PC-9 (cell line): ENCODE data around the gene OTUD7B. TPM values are rescaled to one million over a fixed set of nuclear protein-coding genes. Genes with fewer than 3 reads are reported as not detected.

ENCODE experiments used
- BruUV-seq: library from RNA; stranded (reverse); fragments of 400-500 nt; replicated peaks from 2 replicates; lab custom pipeline; 2021; lab: Mats Ljungman, UMichigan
- CTCF ChIA-PET: fragments of 300-600 bp; sonication (Branson Sonifier 250); formaldehyde crosslinking; loops from one replicate; lab custom pipeline; 2022; ENCODE audit warnings: antibody characterized with exemption; lab: Charles Lee
- POLR2A ChIA-PET: fragments of 300-600 bp; sonication (Branson Sonifier 250); formaldehyde crosslinking; loops from one replicate; lab custom pipeline; 2022; ENCODE audit warnings: antibody characterized with exemption; ENCODE audit not compliant: unreplicated experiment; lab: Charles Lee
- DNase-seq, 2 experiments: peaks; one replicate each; pipeline versions ENCODE4 v3.0.0 to v3.0.0-alpha.2; 2015 to 2022; ENCODE audit warnings: mixed read lengths in 1 of 2
- H2AFZ ChIP-seq: fragments of 200-600 bp; sonication (generic); 2 replicates; pipeline ENCODE4 v1.8.1; 2017; ENCODE audit warnings: antibody characterized with exemption
- H3F3A ChIP-seq: fragments of 200-600 bp; sonication (generic); 2 replicates; pipeline ENCODE4 v1.8.1; 2017; ENCODE audit warnings: antibody characterized with exemption, mild to moderate bottlenecking, low read depth; ENCODE audit not compliant: insufficient read depth
- H3K27ac ChIP-seq: fragments of 200-600 bp; sonication (generic); 2 replicates; pipeline ENCODE4 v1.6.1; 2016; ENCODE audit warnings: mixed run types
- H3K27me3 ChIP-seq: fragments of 200-600 bp; sonication (generic); 2 replicates; pipeline ENCODE4 v1.6.1; 2016; ENCODE audit warnings: low read depth, mixed run types; ENCODE audit not compliant: insufficient read depth
- H3K36me3 ChIP-seq: fragments of 200-600 bp; sonication (generic); 2 replicates; pipeline ENCODE4 v1.6.1; 2016; ENCODE audit warnings: low read depth, mixed run types
- H3K4me1 ChIP-seq: fragments of 200-600 bp; sonication (generic); replicated peaks from 2 replicates; pipeline ENCODE4 v1.6.1; 2016; ENCODE audit warnings: mixed run types; ENCODE audit not compliant: insufficient read depth
- H3K4me2 ChIP-seq: fragments of 200-600 bp; sonication (generic); 2 replicates; pipeline ENCODE4 v1.6.1; 2017; ENCODE audit warnings: mixed run types
- H3K4me3 ChIP-seq: fragments of 200-600 bp; sonication (generic); 2 replicates; pipeline ENCODE4 v1.6.1; 2016; ENCODE audit warnings: mixed run types
- H3K79me2 ChIP-seq: fragments of 200-600 bp; sonication (generic); 2 replicates; pipeline ENCODE4 v1.6.1; 2017; ENCODE audit warnings: low read depth, mixed run types
- H3K9me2 ChIP-seq: fragments of 200-600 bp; sonication (generic); 2 replicates; pipeline ENCODE4 v1.8.1; 2017; ENCODE audit warnings: mild to moderate bottlenecking; ENCODE audit not compliant: insufficient read depth
- H3K9me3 ChIP-seq: fragments of 200-600 bp; sonication (generic); 2 replicates; pipeline ENCODE4 v1.8.1; 2016; ENCODE audit warnings: low read depth; ENCODE audit not compliant: insufficient read depth
- H4K20me1 ChIP-seq: fragments of 200-600 bp; sonication (generic); 2 replicates; pipeline ENCODE4 v1.8.1; 2017; ENCODE audit not compliant: insufficient read depth
- CTCF ChIP-seq: fragments of 200-600 bp; sonication (generic); conservative IDR thresholded peaks from 2 replicates; pipeline ENCODE4 v1.6.1; 2017; ENCODE audit warnings: mixed run types, antibody characterized with exemption, mild to moderate bottlenecking, moderate library complexity
- EZH2 ChIP-seq: fragments of 200-600 bp; sonication (generic); IDR thresholded peaks from 2 replicates; pipeline ENCODE4 v1.8.0; 2017; ENCODE audit warnings: antibody characterized with exemption, low read depth
- intact Hi-C: fragments of 100-400 bp; cut with micrococcal nuclease; formaldehyde crosslinking; loops from one replicate; pipeline ENCODE4 v1.10.0; 2022; ENCODE audit not compliant: unreplicated experiment
- total RNA-seq: library from RNA; stranded (reverse); gene quantifications from 2 replicates; pipeline ENCODE4 v1.2.3, GENCODE V29; 2021

OTUD7B gene
- total RNA-seq, 1 experiment from 2014 or later: 30.2 TPM

DNA sequence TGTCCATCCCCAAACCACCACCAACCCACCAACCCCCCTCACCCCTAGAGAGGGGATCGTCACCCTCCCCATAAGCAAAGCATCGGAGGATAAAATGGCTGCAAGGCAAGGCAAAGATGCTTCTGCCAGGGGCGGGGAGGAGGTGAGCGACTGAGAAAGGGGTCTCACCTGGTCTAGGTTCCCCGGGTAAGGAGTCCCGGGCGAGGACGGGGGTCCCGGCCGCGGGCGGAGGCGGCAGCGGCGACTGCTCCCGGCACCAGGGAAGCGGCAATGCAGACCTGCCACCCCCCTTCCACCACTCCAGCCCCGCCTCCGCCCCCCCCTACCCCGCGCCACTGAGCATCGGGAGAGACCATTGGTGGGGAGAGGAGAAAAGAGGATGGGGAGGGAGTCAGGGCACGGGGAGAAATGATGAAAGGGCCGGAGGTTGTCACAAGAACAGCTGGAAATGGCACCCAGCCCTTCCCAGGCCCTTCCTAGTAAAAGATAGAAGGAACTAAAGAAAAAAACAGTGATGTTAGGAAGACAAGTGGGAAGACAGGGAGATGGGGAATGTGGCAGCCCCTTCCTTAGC, 92.9 kb downstream of the OTUD7B start, which contains the start of gene SV2A:
TSS of gene SV2A (minus strand) at position 274 of the 574 bp plus-strand sequence. CDS start 4,004 bp downstream, outside the sequence.
- ChIA-PET POLR2A (no interaction called here), CTCF (no interaction called here)
- no peak within 1 kb of the TSS for H3K4me3 ChIP-seq

DNA sequence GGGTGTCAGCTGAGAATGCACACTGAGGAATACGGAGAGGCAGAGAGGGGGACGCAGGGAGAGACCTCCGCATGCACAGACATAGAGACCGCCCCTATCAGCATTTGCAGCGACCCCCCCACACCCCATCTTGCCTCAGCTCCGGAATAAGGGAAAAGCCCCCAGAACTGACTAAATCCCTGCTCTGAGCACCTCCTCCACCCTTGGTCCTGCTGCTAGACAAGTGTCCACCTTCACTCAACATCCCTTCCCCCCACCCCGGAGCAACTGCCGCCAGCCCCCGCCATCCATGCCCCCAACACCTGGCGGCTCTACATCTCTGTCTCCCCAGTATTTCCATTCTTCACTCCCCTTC, 93.7 kb downstream of the OTUD7B start:
- Histone ChIP-seq H3K27me3 (no peaks in the 10 kb centered on the region), H3K9me2 (no peaks in the 10 kb centered on the region), H3K9me3 (no peaks in the 10 kb centered on the region), H3K27ac (no peak overlapping the region), H3F3A (peaks cover 12% of the 10 kb centered on the region; the same call in 1 of the 2 replicates), H3K36me3 (no peaks in the 10 kb centered on the region), H3K4me3 (no peak overlapping the region), H4K20me1 (no peaks in the 10 kb centered on the region), H3K4me2 (no peak overlapping the region), H3K4me1 (no peaks in the 10 kb centered on the region), H3K79me2 (no peaks in the 10 kb centered on the region), H2AFZ (no peak overlapping the region)
- BruUV-seq: no TSS peak
- TF ChIP-seq CTCF: no peak
- TF ChIP-seq EZH2: no peak
- intact Hi-C loops: no loop called here
- POLR2A ChIA-PET: no interaction called here
- CTCF ChIA-PET: no interaction called here
- no peak for DNase-seq

More for the DNA sequence above, 92.9 kb downstream of the OTUD7B start, which contains the start of gene SV2A:
- Histone ChIP-seq H2AFZ (no peak within 1 kb of the TSS), H3F3A (peaks cover 19% of the 10 kb centered on the region; the same call in 1 of the 2 replicates), H3K36me3 (peaks cover 4% of the 10 kb centered on the region; the same call in 1 of the 2 replicates), H3K4me2 (no peak within 1 kb of the TSS), H3K79me2 (no peaks in the 10 kb centered on the region), H3K27me3 (no peaks in the 10 kb centered on the region), H3K4me1 (no peaks in the 10 kb centered on the region), H3K27ac (no peak within 1 kb of the TSS), H4K20me1 (no peaks in the 10 kb centered on the region), H3K9me2 (no peaks in the 10 kb centered on the region), H3K9me3 (no peaks in the 10 kb centered on the region)
- no peak for DNase-seq
- TF ChIP-seq CTCF: no peak
- TF ChIP-seq EZH2: no peak
- no TSS peak for BruUV-seq
- intact Hi-C loops: no loop called here

GRCh38 chr1:149916193-149916897, 94.2 kb downstream of the OTUD7B start:
- Histone ChIP-seq H4K20me1 (no peaks in the 10 kb centered on the region), H3F3A (peaks cover 6% of the 10 kb centered on the region; the same call in 1 of the 2 replicates), H3K79me2 (no peaks in the 10 kb centered on the region), H3K4me1 (no peaks in the 10 kb centered on the region), H3K36me3 (no peaks in the 10 kb centered on the region), H3K4me2 (no peak overlapping the region), H3K27ac (no peak overlapping the region), H3K9me2 (no peaks in the 10 kb centered on the region), H3K4me3 (no peak overlapping the region), H3K9me3 (no peaks in the 10 kb centered on the region), H3K27me3 (no peaks in the 10 kb centered on the region), H2AFZ (no peak overlapping the region)
- DNase-seq: no peak
- intact Hi-C loops: no loop called here
- TF ChIP-seq CTCF (no peak), EZH2 (no peak)
- no TSS peak for BruUV-seq
- ChIA-PET CTCF (no interaction called here), POLR2A (no interaction called here)
